Caco-2 (cell line): ENCODE results near the gene ENO1. TPM values are rescaled to one million over a fixed set of nuclear protein-coding genes. Genes with fewer than 3 reads are reported as not detected.
"Not testable (repeated sequence)": the region's sequence is repeated elsewhere in the genome, so short reads cannot be mapped to it uniquely, and the experiment has no call there.

Source experiments
- BruUV-seq: library from RNA; stranded (reverse); fragments of 400-500 nt; replicated peaks from 2 replicates; lab custom pipeline; 2021; lab: Mats Ljungman, UMichigan
- CTCF ChIA-PET: fragments of 300-600 bp; sonication (Branson Sonifier 250); formaldehyde crosslinking; loops from one replicate; lab custom pipeline; 2022; ENCODE audit warnings: antibody characterized with exemption; lab: Charles Lee
- POLR2A ChIA-PET: fragments of 300-600 bp; sonication (Branson Sonifier 250); formaldehyde crosslinking; loops from one replicate; lab custom pipeline; 2022; ENCODE audit warnings: antibody characterized with exemption; lab: Charles Lee
- DNase-seq, 2 experiments: peaks; one replicate each; pipeline versions ENCODE4 v3.0.0 to v3.0.0-alpha.2; 2020 to 2022
- H3K27me3 ChIP-seq: replicated peaks from 2 replicates; pipeline ENCODE4 v1.6.0; 2011; ENCODE audit warnings: low read length; ENCODE audit not compliant: control insufficient read depth, insufficient read depth
- H3K36me3 ChIP-seq: 2 replicates; pipeline ENCODE4 v1.5.1; 2011; ENCODE audit warnings: low read length; ENCODE audit not compliant: control insufficient read depth, insufficient read depth
- H3K4me1 ChIP-seq: fragments of 250-450 bp; sonication (Bioruptor Pico); 2 replicates; pipeline ENCODE4 v1.5.1; 2020; ENCODE audit warnings: mild to moderate bottlenecking
- H3K4me3 ChIP-seq: 2 replicates; pipeline ENCODE4 v1.5.1; 2011; ENCODE audit warnings: low read depth, mild to moderate bottlenecking, control low read depth, low read length
- H3K9me3 ChIP-seq: fragments of 250-450 bp; sonication (Bioruptor Pico); 2 replicates; pipeline ENCODE4 v1.5.1; 2020; ENCODE audit warnings: mild to moderate bottlenecking, moderate library complexity
- H3K27ac Mint-ChIP-seq: one replicate; pipeline ENCODE4 v1.8.0; 2022; ENCODE audit warnings: mixed read lengths; ENCODE audit not compliant: unreplicated experiment
- H3K27me3 Mint-ChIP-seq: one replicate; pipeline ENCODE4 v1.8.0; 2022; ENCODE audit warnings: mixed read lengths; ENCODE audit not compliant: insufficient read depth, unreplicated experiment
- H3K36me3 Mint-ChIP-seq: one replicate; pipeline ENCODE4 v1.8.0; 2022; ENCODE audit warnings: mild to moderate bottlenecking, mixed read lengths; ENCODE audit not compliant: insufficient read depth, unreplicated experiment
- H3K4me1 Mint-ChIP-seq: one replicate; pipeline ENCODE4 v1.8.0; 2022; ENCODE audit warnings: low read depth, mixed read lengths; ENCODE audit not compliant: unreplicated experiment
- H3K4me3 Mint-ChIP-seq: one replicate; pipeline ENCODE4 v1.8.0; 2022; ENCODE audit warnings: mild to moderate bottlenecking, moderate library complexity, mixed read lengths; ENCODE audit not compliant: unreplicated experiment
- H3K9me3 Mint-ChIP-seq: one replicate; pipeline ENCODE4 v1.8.0; 2022; ENCODE audit warnings: mixed read lengths; ENCODE audit not compliant: unreplicated experiment
- CTCF ChIP-seq, 2 experiments: fragments of 200-600 bp in 1 of 2; IDR thresholded peaks; 1 replicate in 1 of 2; 2 replicates in 1 of 2; pipeline versions ENCODE4 v1.5.1 to v1.8.0; 2011 to 2022; ENCODE audit warnings: antibody characterized with exemption in 1 of 2, control low read depth in 1 of 2, inconsistent platforms in 1 of 2, low read depth in 1 of 2, low read length in 1 of 2, mild to moderate bottlenecking in 1 of 2, moderate library complexity in 1 of 2; ENCODE audit not compliant: insufficient read depth in 1 of 2, severe bottlenecking in 1 of 2, unreplicated experiment in 1 of 2
- intact Hi-C: fragments of 100-400 bp; cut with micrococcal nuclease; formaldehyde crosslinking; loops from one replicate; pipeline ENCODE4 v1.10.0; 2022; ENCODE audit not compliant: unreplicated experiment
- total RNA-seq: library from RNA; stranded (reverse); gene quantifications from 2 replicates; pipeline ENCODE4 v1.2.3, GENCODE V29; 2022

ENO1 gene
- total RNA-seq, 1 experiment from 2014 or later = 934 TPM

GRCh38 chr1:8925406-8925805 is 46.9 kb upstream of the ENO1 start:
- intact Hi-C loops = no loop called here
- no peaks in the 10 kb centered on the region for H3K9me3 ChIP-seq
- no peaks in the 10 kb centered on the region for H3K36me3 Mint-ChIP-seq
- BruUV-seq = no TSS peak
- ChIA-PET CTCF (no interaction called here), POLR2A (no interaction called here)
- no peak for DNase-seq
- H3K27ac Mint-ChIP-seq = no peak overlapping the region
- no peak overlapping the region for H3K4me3 ChIP-seq
- H3K27me3 ChIP-seq = no peaks in the 10 kb centered on the region
- no peak overlapping the region for H3K4me3 Mint-ChIP-seq
- no peaks in the 10 kb centered on the region for H3K27me3 Mint-ChIP-seq
- H3K9me3 Mint-ChIP-seq = no peaks in the 10 kb centered on the region
- no peaks in the 10 kb centered on the region for H3K4me1 Mint-ChIP-seq
- no peaks in the 10 kb centered on the region for H3K36me3 ChIP-seq
- no peak for TF ChIP-seq CTCF (IDR thresholded peaks at IDR 0.05; ENCODE audit: insufficient read depth in 1 of 2, low read depth in 1 of 2, low read length in 1 of 2, severe bottlenecking in 1 of 2, unreplicated experiment in 1 of 2)
- H3K4me1 ChIP-seq = no peaks in the 10 kb centered on the region

GRCh38 chr1:8922962-8923361 is 44.5 kb upstream of the ENO1 start:
- Mint-ChIP-seq H3K4me3 (no peak overlapping the region), H3K36me3 (no peaks in the 10 kb centered on the region), H3K9me3 (no peaks in the 10 kb centered on the region), H3K27ac (no peak overlapping the region), H3K4me1 (no peaks in the 10 kb centered on the region), H3K27me3 (no peaks in the 10 kb centered on the region)
- intact Hi-C loops = no loop called here
- H3K9me3 ChIP-seq = no peaks in the 10 kb centered on the region
- ChIA-PET CTCF (interaction anchor here (0.6 kb wide), 1 partner anchor 474 kb away, joined by 3 read pairs; no protein-coding TSS in a partner anchor), POLR2A (no interaction called here)
- H3K4me1 ChIP-seq = no peaks in the 10 kb centered on the region
- no peak for DNase-seq
- H3K4me3 ChIP-seq = no peak overlapping the region
- TF ChIP-seq CTCF (IDR thresholded peaks at IDR 0.05; ENCODE audit: insufficient read depth in 1 of 2, low read depth in 1 of 2, low read length in 1 of 2, severe bottlenecking in 1 of 2, unreplicated experiment in 1 of 2) = no peak
- H3K36me3 ChIP-seq = no peaks in the 10 kb centered on the region
- no peaks in the 10 kb centered on the region for H3K27me3 ChIP-seq
- no TSS peak for BruUV-seq

- DNase-seq, H3K9me3 Mint-ChIP-seq, H3K36me3 ChIP-seq, H3K27me3 ChIP-seq, H3K4me1 Mint-ChIP-seq, H3K9me3 ChIP-seq, H3K27ac Mint-ChIP-seq, H3K4me1 ChIP-seq, H3K4me3 Mint-ChIP-seq, H3K27me3 Mint-ChIP-seq, H3K36me3 Mint-ChIP-seq, POLR2A ChIA-PET, H3K4me3 ChIP-seq, BruUV-seq: not testable (repeated sequence)
- intact Hi-C loops = loop anchor here (5.0 kb wide), 1 partner anchor 70 kb away; no protein-coding TSS in a partner anchor
- CTCF ChIA-PET = interaction anchor here (0.8 to 1.9 kb wide), 4 partner anchors 38 to 193 kb away, joined by 3 to 16 read pairs (median 8); no protein-coding TSS in a partner anchor
Observed at GRCh38 chr1:8917536-8917935, 39.0 kb upstream of the ENO1 start.
